GM21526 (cell line): Measurements from ENCODE around the gene SLITRK5.

Source experiments
- ATAC-seq: cut with Tn5 transposase; IDR thresholded peaks from one replicate; pipeline ENCODE4 v1.9.1; 2021; ENCODE audit warnings: moderate library complexity; ENCODE audit not compliant: unreplicated experiment, low FRiP score

SLITRK5 gene

GRCh38 chr13:87671031-87671752 is at the start of gene SLITRK5:
Gene SLITRK5 (plus strand): TSS chr13:87671371. CDS start chr13:87675389, 4,018 bp downstream.
- peak; percentile 97 for ATAC-seq

GRCh38 chr13:87622971-87623370 is 48.2 kb upstream of the SLITRK5 start:
- no peak for ATAC-seq

- no peak for ATAC-seq
These were observed 14.9 kb upstream of the SLITRK5 start for GRCh38 chr13:87656306-87656705.

- no peak for ATAC-seq
These were observed 9.7 kb upstream of the SLITRK5 start for GRCh38 chr13:87661471-87661870.

- ATAC-seq: no peak
These were observed 4.3 kb upstream of the SLITRK5 start for GRCh38 chr13:87666831-87667230.

- ATAC-seq: no peak
These were observed 3.5 kb upstream of the SLITRK5 start for GRCh38 chr13:87667686-87668085.

GRCh38 chr13:87669379-87669978 is 1.7 kb upstream of the SLITRK5 start:
- ATAC-seq: no peak

- ATAC-seq: no peak
These were observed 808 bp downstream of the SLITRK5 start for GRCh38 chr13:87671753-87672605.

- ATAC-seq: no peak
These were observed 3.1 kb downstream of the SLITRK5 start for GRCh38 chr13:87674247-87674738.

GRCh38 chr13:87675851-87676250 is 4.7 kb downstream of the SLITRK5 start:
- ATAC-seq: no peak

- ATAC-seq: no peak
These were observed 5.3 kb downstream of the SLITRK5 start for GRCh38 chr13:87676254-87677042.

- ATAC-seq: no peak
These were observed 5.9 kb downstream of the SLITRK5 start for GRCh38 chr13:87677043-87677495.

GRCh38 chr13:87677496-87678371 is 6.6 kb downstream of the SLITRK5 start:
- no peak for ATAC-seq

GRCh38 chr13:87678372-87678752 is 7.2 kb downstream of the SLITRK5 start:
- ATAC-seq: no peak

- no peak for ATAC-seq
These were observed 9.1 kb downstream of the SLITRK5 start for GRCh38 chr13:87680298-87680697.

- no peak for ATAC-seq
These were observed 13.9 kb downstream of the SLITRK5 start for GRCh38 chr13:87684850-87685742.

- ATAC-seq: no peak
These were observed 25.3 kb downstream of the SLITRK5 start for GRCh38 chr13:87696458-87696857.

GRCh38 chr13:87698268-87698667 is 27.1 kb downstream of the SLITRK5 start:
- ATAC-seq: no peak
